ENCODE results near the gene VSTM1.
"Not testable (repeated sequence)": the region's sequence is repeated elsewhere in the genome, so short reads cannot be mapped to it uniquely, and the experiment has no call there.

VSTM1 gene

GRCh38 chr19:54104998-54105715 lies 41.5 kb upstream of the VSTM1 start:
- no peak for TF ChIP-seq CTCF (IDR thresholded peaks at IDR 0.05; ENCODE audit: insufficient read depth, missing control alignments)
- no peak for FAIRE-seq
- DNase-seq (ENCODE audit: insufficient read length, low spot score) = no peak

GRCh38 chr19:54102421-54103169 lies 38.9 kb upstream of the VSTM1 start, which contains the start of gene NDUFA3:
TSS of gene NDUFA3 (plus strand) at chr19:54102855. CDS start at chr19:54102879, 24 bp downstream.
- FAIRE-seq (no peak), DNase-seq (ENCODE audit: insufficient read length, low spot score) (peak; percentile 99)
- TF ChIP-seq CTCF (IDR thresholded peaks at IDR 0.05; ENCODE audit: insufficient read depth, missing control alignments) = no peak

- DNase-seq (ENCODE audit: insufficient read length, low spot score) = no peak
- no peak for FAIRE-seq
- TF ChIP-seq CTCF (IDR thresholded peaks at IDR 0.05; ENCODE audit: insufficient read depth, missing control alignments) = no peak
Observed at GRCh38 chr19:54100561-54100960, 36.9 kb upstream of the VSTM1 start, which contains the start of gene OSCAR. TSS of gene OSCAR (minus strand) at chr19:54100803. CDS start at chr19:54100792, 11 bp downstream.

- not testable (repeated sequence) for FAIRE-seq; DNase-seq (ENCODE audit: insufficient read length, low spot score)
Observed at GRCh38 chr19:54099903-54100255, 36.2 kb upstream of the VSTM1 start.

- DNase-seq (ENCODE audit: insufficient read length, low spot score) (no peak), FAIRE-seq (no peak)
- TF ChIP-seq CTCF (IDR thresholded peaks at IDR 0.05; ENCODE audit: insufficient read depth, missing control alignments) = no peak
Observed at GRCh38 chr19:54099190-54099902, 35.6 kb upstream of the VSTM1 start.

- DNase-seq (ENCODE audit: insufficient read length, low spot score) (no peak), FAIRE-seq (no peak)
- TF ChIP-seq CTCF (IDR thresholded peaks at IDR 0.05; ENCODE audit: insufficient read depth, missing control alignments) = peak; percentile 34
Observed at GRCh38 chr19:54096617-54097106, 33.0 kb upstream of the VSTM1 start.

- not testable (repeated sequence) for FAIRE-seq; DNase-seq (ENCODE audit: insufficient read length, low spot score)
Observed at GRCh38 chr19:54095859-54096616, 32.3 kb upstream of the VSTM1 start.
